HEK293 (cell line): ENCODE results near the gene MOGAT3.

ENCODE experiments used
- CTCF ChIA-PET: fragments of 350-600 bp; formaldehyde crosslinking; extraction: SDS; loops from one replicate; lab custom pipeline; 2021; ENCODE audit warnings: antibody characterized with exemption; lab: Yijun Ruan, JAX
- POLR2A ChIA-PET: fragments of 300-600 bp; formaldehyde crosslinking; extraction: SDS; loops from one replicate; lab custom pipeline; 2020; ENCODE audit warnings: antibody characterized with exemption, inconsistent platforms; lab: Yijun Ruan, JAX
- H3K27ac ChIP-seq: fragments of 200-500 bp; sonication (Bioruptor generic); 2 replicates; pipeline ENCODE4 v1.5.1; 2014; ENCODE audit warnings: low read depth, low read length, control low read depth, inconsistent platforms; ENCODE audit errors: extremely low read depth
- H3K36me3 ChIP-seq, 2 experiments: fragments of 200-500 bp in 1 of 2; sonication (Bioruptor generic) in 1 of 2; 1 replicate in 1 of 2; 2 replicates in 1 of 2; pipeline ENCODE4 v1.5.1; 2014 to 2017; ENCODE audit warnings: inconsistent platforms in 2 of 2, low read length in 2 of 2; ENCODE audit not compliant: control insufficient read depth in 2 of 2, insufficient read depth in 1 of 2
- H3K4me1 ChIP-seq: fragments of 200-500 bp; sonication (Bioruptor generic); 2 replicates; pipeline ENCODE4 v1.5.1; 2014; ENCODE audit warnings: mild to moderate bottlenecking, low read length, inconsistent platforms; ENCODE audit not compliant: control insufficient read depth, insufficient read depth
- H3K4me3 ChIP-seq: 2 replicates; pipeline ENCODE4 v1.5.1; 2011; ENCODE audit warnings: low read depth, mild to moderate bottlenecking, control low read depth, low read length, moderate library complexity
- H3K9me3 ChIP-seq: fragments of 200-500 bp; sonication (Bioruptor generic); 2 replicates; pipeline ENCODE4 v1.5.1; 2014; ENCODE audit warnings: low read depth, low read length, inconsistent platforms; ENCODE audit not compliant: control insufficient read depth, insufficient read depth
- EGR2 ChIP-seq: fragments of 450-650 bp; formaldehyde crosslinking; IDR thresholded peaks from 2 replicates; pipeline ENCODE4 v1.5.1; 2016; ENCODE audit warnings: low read depth, missing biosample characterization, missing genetic modification characterization
- OSR2 ChIP-seq: fragments of 450-650 bp; formaldehyde crosslinking; IDR thresholded peaks from 2 replicates; pipeline ENCODE4 v1.5.1; 2016; ENCODE audit warnings: missing biosample characterization, missing genetic modification characterization
- PRDM1 ChIP-seq: fragments of 450-650 bp; formaldehyde crosslinking; IDR thresholded peaks from 2 replicates; pipeline ENCODE4; 2016; ENCODE audit warnings: missing biosample characterization, missing genetic modification characterization
- SCRT2 ChIP-seq: fragments of 450-650 bp; formaldehyde crosslinking; IDR thresholded peaks from 2 replicates; pipeline ENCODE4 v1.5.1; 2016; ENCODE audit warnings: missing biosample characterization, missing genetic modification characterization
- SP2 ChIP-seq: fragments of 450-650 bp; formaldehyde crosslinking; IDR thresholded peaks from 2 replicates; pipeline ENCODE4 v1.5.1; 2016; ENCODE audit warnings: missing biosample characterization, missing genetic modification characterization
- ZBTB10 ChIP-seq: fragments of 450-650 bp; formaldehyde crosslinking; IDR thresholded peaks from 2 replicates; pipeline ENCODE4 v1.5.1; 2016; ENCODE audit warnings: missing biosample characterization, missing genetic modification characterization
- ZBTB17 ChIP-seq: fragments of 450-650 bp; formaldehyde crosslinking; IDR thresholded peaks from 2 replicates; pipeline ENCODE4 v1.5.1; 2016; ENCODE audit warnings: missing biosample characterization, missing genetic modification characterization
- ZFHX2 ChIP-seq: fragments of 450-650 bp; formaldehyde crosslinking; conservative IDR thresholded peaks from 2 replicates; pipeline ENCODE4 v1.5.1; 2016; ENCODE audit warnings: missing biosample characterization, missing genetic modification characterization
- ZNF138 ChIP-seq: fragments of 450-650 bp; formaldehyde crosslinking; IDR thresholded peaks from 2 replicates; pipeline ENCODE4 v1.5.1; 2016; ENCODE audit warnings: missing biosample characterization, missing genetic modification characterization, borderline replicate concordance
- ZNF157 ChIP-seq: fragments of 450-650 bp; formaldehyde crosslinking; IDR thresholded peaks from 2 replicates; pipeline ENCODE4 v1.5.1; 2016; ENCODE audit warnings: missing biosample characterization, missing genetic modification characterization
- ZNF335 ChIP-seq: fragments of 450-650 bp; formaldehyde crosslinking; conservative IDR thresholded peaks from 2 replicates; pipeline ENCODE4 v1.5.1; 2016; ENCODE audit warnings: missing biosample characterization, missing genetic modification characterization
- ZNF362 ChIP-seq: fragments of 450-650 bp; formaldehyde crosslinking; IDR thresholded peaks from 2 replicates; pipeline ENCODE4 v1.5.1; 2016; ENCODE audit warnings: missing biosample characterization, missing genetic modification characterization
- ZNF366 ChIP-seq: fragments of 450-650 bp; formaldehyde crosslinking; conservative IDR thresholded peaks from 2 replicates; pipeline ENCODE4 v1.5.1; 2016; ENCODE audit warnings: missing biosample characterization, missing genetic modification characterization
- ZNF394 ChIP-seq: fragments of 450-650 bp; formaldehyde crosslinking; IDR thresholded peaks from 2 replicates; pipeline ENCODE4 v1.5.1; 2016; ENCODE audit warnings: missing biosample characterization, missing genetic modification characterization, mild to moderate bottlenecking, moderate library complexity, borderline replicate concordance
- ZNF571 ChIP-seq: fragments of 450-650 bp; formaldehyde crosslinking; IDR thresholded peaks from 2 replicates; pipeline ENCODE4 v1.5.0; 2017; ENCODE audit warnings: missing biosample characterization, missing genetic modification characterization
- ZNF791 ChIP-seq: fragments of 450-650 bp; formaldehyde crosslinking; IDR thresholded peaks from 2 replicates; pipeline ENCODE4 v1.5.1; 2016; ENCODE audit warnings: missing biosample characterization, missing genetic modification characterization
- ZNF830 ChIP-seq: fragments of 450-650 bp; IDR thresholded peaks from 2 replicates; pipeline ENCODE4 v1.5.0; 2018; ENCODE audit warnings: missing biosample characterization, missing genetic modification characterization, low read depth, mild to moderate bottlenecking, moderate library complexity
- ZNF837 ChIP-seq: fragments of 450-650 bp; formaldehyde crosslinking; IDR thresholded peaks from 2 replicates; pipeline ENCODE4 v1.5.1; 2016; ENCODE audit warnings: missing biosample characterization, missing genetic modification characterization

Gene MOGAT3

GRCh38 chr7:101195884-101196283, 5.0 kb downstream of the MOGAT3 start:
- CTCF ChIA-PET = interaction anchor here (2.1 kb wide), 1 partner anchor 52 kb away, joined by 34 read pairs; no protein-coding TSS in a partner anchor
- Histone ChIP-seq H3K36me3 (no peaks in the 10 kb centered on the region), H3K27ac (no peak overlapping the region), H3K9me3 (no peaks in the 10 kb centered on the region), H3K4me3 (no peak overlapping the region), H3K4me1 (no peaks in the 10 kb centered on the region)
- TF ChIP-seq ZNF157 (tag by site-specific recombination) = no peak
- TF ChIP-seq SCRT2 = no peak
- peak; percentile 34; the same call in 1 of the 2 replicates for TF ChIP-seq EGR2 (tag by site-specific recombination)
- no peak for TF ChIP-seq ZNF571 (tag by site-specific recombination)
- TF ChIP-seq ZNF138 (tag by site-specific recombination) = no peak
- TF ChIP-seq ZFHX2 (tag by site-specific recombination) = 0 out of 2 replicates have a peak, but pooled peaks have one; percentile 16
- no peak for TF ChIP-seq ZBTB10 (tag by site-specific recombination)
- no peak for TF ChIP-seq ZNF362 (tag by site-specific recombination)
- no peak for TF ChIP-seq ZNF791 (tag by site-specific recombination)
- no peak for TF ChIP-seq ZNF830 (tag by site-specific recombination)
- no peak for TF ChIP-seq OSR2 (tag by site-specific recombination)
- no peak for TF ChIP-seq ZNF394 (tag by site-specific recombination)
- POLR2A ChIA-PET = interaction anchor here (0.7 kb wide), 1 partner anchor 115 kb away, joined by 4 read pairs; no protein-coding TSS in a partner anchor

- Histone ChIP-seq H3K27ac (no peak overlapping the region), H3K4me1 (no peaks in the 10 kb centered on the region), H3K4me3 (no peak overlapping the region), H3K9me3 (no peaks in the 10 kb centered on the region), H3K36me3 (no peaks in the 10 kb centered on the region)
- TF ChIP-seq ZNF366 (tag by site-specific recombination) (peak; percentile 66; the same call in 1 of the 2 replicates), PRDM1 (tag by site-specific recombination) (peak; percentile 63), ZNF362 (tag by site-specific recombination) (no peak)
- ChIA-PET POLR2A (no interaction called here), CTCF (interaction anchor here (1.0 kb wide), 1 partner anchor 45 kb away, joined by 8 read pairs; no protein-coding TSS in a partner anchor)
These were observed 11.7 kb downstream of the MOGAT3 start for GRCh38 chr7:101189109-101189508.

- CTCF ChIA-PET = interaction anchor here (0.6 to 1.8 kb wide), 5 partner anchors 13 to 321 kb away, joined by 3 to 8 read pairs (median 3); no protein-coding TSS in a partner anchor
These were observed 13.9 kb downstream of the MOGAT3 start for GRCh38 chr7:101186844-101187428.

More at GRCh38 chr7:101186844-101187428, 13.9 kb downstream of the MOGAT3 start:
- H3K27ac ChIP-seq = no peak overlapping the region
- POLR2A ChIA-PET = interaction anchor here (0.6 kb wide), 3 partner anchors 18 to 137 kb away, joined by 3 to 5 read pairs (median 3); no protein-coding TSS in a partner anchor
- no peak for TF ChIP-seq ZNF837 (tag by site-specific recombination)
- TF ChIP-seq ZNF362 (tag by site-specific recombination) = peak; percentile 71; the same call in 1 of the 2 replicates
- TF ChIP-seq SP2 (tag by site-specific recombination) = no peak
- TF ChIP-seq ZBTB17 (tag by site-specific recombination) = peak; percentile 26; the same call in 1 of the 2 replicates
- TF ChIP-seq ZNF335 (tag by site-specific recombination) = peak; percentile 50
- TF ChIP-seq, all 188 proteins: peak for 3
- Histone ChIP-seq H3K36me3 (no peaks in the 10 kb centered on the region), H3K9me3 (no peaks in the 10 kb centered on the region), H3K4me1 (no peaks in the 10 kb centered on the region), H3K4me3 (no peak overlapping the region)
